ENCODE measurements around the gene OR2AK2. TPM values are rescaled to one million over a fixed set of nuclear protein-coding genes. Genes with fewer than 3 reads are reported as not detected.

Gene OR2AK2
- total RNA-seq, 1 donor from 2014 or later, result 0.41 TPM

DNA sequence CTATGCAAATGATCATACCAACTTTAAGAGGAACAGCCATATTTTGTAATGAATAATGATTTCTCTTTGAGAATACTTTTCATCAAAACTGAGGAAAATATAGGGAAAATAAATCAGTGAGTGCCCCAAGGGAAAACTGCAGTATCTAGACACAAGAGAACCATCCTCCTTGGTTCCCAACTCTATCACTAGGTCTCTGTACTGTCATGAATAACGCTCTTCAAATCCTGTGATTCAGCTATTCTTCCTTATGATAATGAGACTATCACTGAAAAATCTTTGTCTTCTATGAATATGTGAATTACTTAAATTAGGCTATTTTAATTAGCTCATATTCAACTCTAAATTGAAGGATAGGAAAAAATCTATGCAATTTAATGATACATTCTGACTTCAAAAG lies 50.8 kb downstream of the OR2AK2 start:
- FAIRE-seq, result no peak

More for the DNA sequence above, 50.8 kb downstream of the OR2AK2 start:
- no peak for DNase-seq (ENCODE audit: low spot score in 2 of 2)

Small RNAs within 50 kb of the gene (small RNA-seq; reads per million reads assigned to genes)
- gene RF00019, result not detected

Other genes with a start within 250 kb of the OR2AK2 start
- gene OR6F1, start 248.6 kb upstream of the OR2AK2 start, total RNA-seq, result not detected
- gene OR14K1, start 226.6 kb upstream of the OR2AK2 start, total RNA-seq, result not detected
- gene OR14A2, start 217.1 kb upstream of the OR2AK2 start, total RNA-seq, result not detected
- gene OR1C1, start 204.7 kb upstream of the OR2AK2 start, total RNA-seq, result not detected
- gene OR14A16, start 141.1 kb upstream of the OR2AK2 start, total RNA-seq, result not detected
- not detected for gene OR11L1, start 123.3 kb upstream of the OR2AK2 start, total RNA-seq
- gene TRIM58, start 108.0 kb upstream of the OR2AK2 start, total RNA-seq, result 3.3 TPM
- gene OR2W3, start 69.6 kb upstream of the OR2AK2 start, total RNA-seq, result 2.9 TPM
- gene OR2T8, start 45.0 kb upstream of the OR2AK2 start, total RNA-seq, result not detected
- not detected for gene OR2AJ1, start 40.3 kb upstream of the OR2AK2 start, total RNA-seq
- gene OR2L8, start 16.4 kb upstream of the OR2AK2 start, total RNA-seq, result 0.82 TPM
- gene OR2L5, start 48.4 kb downstream of the OR2AK2 start, total RNA-seq, result 0.41 TPM
- 0.41 TPM for gene OR2L2, start 64.8 kb downstream of the OR2AK2 start, total RNA-seq
- 0.41 TPM for gene OR2L3, start 81.6 kb downstream of the OR2AK2 start, total RNA-seq
- gene OR2L13, start 130.0 kb downstream of the OR2AK2 start, total RNA-seq, result 1.6 TPM
- gene OR2M5, start 179.9 kb downstream of the OR2AK2 start, total RNA-seq, result not detected
- gene OR2M2, start 209.6 kb downstream of the OR2AK2 start, total RNA-seq, result not detected
- under 0.01 TPM for gene OR2M3, start 232.0 kb downstream of the OR2AK2 start, total RNA-seq